Neural cell (in vitro differentiated cells): ENCODE data around the gene TMEM30A.

ENCODE experiments used
- CTCF ChIP-seq: fragments of 450-650 bp; IDR thresholded peaks from 2 replicates; pipeline ENCODE4 v1.5.1; 2014; ENCODE audit warnings: antibody characterized with exemption, mild to moderate bottlenecking, moderate library complexity; ENCODE audit not compliant: poor library complexity, severe bottlenecking
- EP300 ChIP-seq: fragments of 450-650 bp; conservative IDR thresholded peaks from 2 replicates; pipeline ENCODE4 v1.6.1; 2014; ENCODE audit warnings: antibody characterized with exemption, mild to moderate bottlenecking, moderate library complexity; ENCODE audit not compliant: poor library complexity, severe bottlenecking
- EZH2 ChIP-seq: fragments of 200-600, 300-800 bp; shearing (Covaris generic), sonication (generic); IDR thresholded peaks from 2 replicates; pipeline ENCODE4 v1.6.1; 2014; ENCODE audit warnings: antibody characterized with exemption, low read length, borderline replicate concordance, mild to moderate bottlenecking; ENCODE audit not compliant: insufficient read depth, poor library complexity, severe bottlenecking
- POLR2AphosphoS5 ChIP-seq: IDR thresholded peaks from 2 replicates; pipeline ENCODE4 v1.6.1; 2012
- SMC3 ChIP-seq: fragments of 450-650 bp; conservative IDR thresholded peaks from 2 replicates; pipeline ENCODE4 v1.6.1; 2014; ENCODE audit warnings: antibody characterized with exemption, mild to moderate bottlenecking, moderate library complexity; ENCODE audit not compliant: poor library complexity

GRCh38 chr6:75244063-75244584 lies 40.5 kb downstream of the TMEM30A start:
- TF ChIP-seq CTCF = no peak
- TF ChIP-seq EP300 = no peak
- TF ChIP-seq EZH2 = no peak
- no peak for TF ChIP-seq POLR2AphosphoS5
- TF ChIP-seq SMC3 = no peak
